Neural progenitor cell (in vitro differentiated cells): ENCODE data around the gene HPGD. TPM values are rescaled to one million over a fixed set of nuclear protein-coding genes. Genes with fewer than 3 reads are reported as not detected.

Source experiments
- DNase-seq: peaks from one replicate; pipeline ENCODE4 v3.0.0-alpha.2; 2016; ENCODE audit warnings: low spot score
- H2AFZ ChIP-seq: fragments of 200-600 bp; sonication (generic); replicated peaks from 2 replicates; pipeline ENCODE4 v1.6.1; 2016; ENCODE audit warnings: antibody characterized with exemption
- H3F3A ChIP-seq: fragments of 200-600 bp; sonication (generic); 2 replicates; pipeline ENCODE4 v1.6.1; 2016; ENCODE audit warnings: antibody characterized with exemption, low read depth
- H3K27ac ChIP-seq: fragments of 200-600 bp; sonication (generic); 2 replicates; pipeline ENCODE4 v1.5.1; 2016; ENCODE audit warnings: mild to moderate bottlenecking
- H3K27me3 ChIP-seq: fragments of 200-600 bp; sonication (generic); 2 replicates; pipeline ENCODE4 v1.6.1; 2016; ENCODE audit warnings: mild to moderate bottlenecking, moderate library complexity
- H3K36me3 ChIP-seq: fragments of 200-600 bp; sonication (generic); 2 replicates; pipeline ENCODE4 v1.5.1; 2016
- H3K4me1 ChIP-seq: fragments of 200-600 bp; sonication (generic); 2 replicates; pipeline ENCODE4 v1.6.1; 2016; ENCODE audit warnings: mixed run types
- H3K4me2 ChIP-seq: fragments of 200-600 bp; sonication (generic); 2 replicates; pipeline ENCODE4 v1.6.1; 2016
- H3K4me3 ChIP-seq: fragments of 200-600 bp; sonication (generic); 2 replicates; pipeline ENCODE4 v1.5.1; 2016
- H3K79me2 ChIP-seq: fragments of 200-600 bp; sonication (generic); 2 replicates; pipeline ENCODE4 v1.6.1; 2016; ENCODE audit warnings: low read depth
- H3K9ac ChIP-seq: fragments of 200-600 bp; sonication (generic); 2 replicates; pipeline ENCODE4 v1.6.1; 2016
- H3K9me3 ChIP-seq: fragments of 200-600 bp; sonication (generic); 2 replicates; pipeline ENCODE4 v1.5.1; 2016; ENCODE audit warnings: low read depth
- H4K20me1 ChIP-seq: fragments of 200-600 bp; sonication (generic); 2 replicates; pipeline ENCODE4 v1.6.1; 2016; ENCODE audit warnings: low read depth
- H3K27ac Mint-ChIP-seq: 3 replicates; pipeline ENCODE4 v1.8.0; 2021; ENCODE audit warnings: mixed read lengths
- H3K27me3 Mint-ChIP-seq: 2 replicates; pipeline ENCODE4 v1.8.0; 2022; ENCODE audit warnings: low read depth, mild to moderate bottlenecking, inconsistent platforms, moderate library complexity, mixed read lengths; ENCODE audit not compliant: insufficient read depth
- H3K36me3 Mint-ChIP-seq: 3 replicates; pipeline ENCODE4 v1.8.0; 2021; ENCODE audit warnings: mixed read lengths
- H3K4me1 Mint-ChIP-seq: 3 replicates; pipeline ENCODE4 v1.8.0; 2021; ENCODE audit warnings: mixed read lengths
- H3K4me3 Mint-ChIP-seq: 3 replicates; pipeline ENCODE4 v1.8.0; 2021; ENCODE audit warnings: mild to moderate bottlenecking, moderate library complexity, mixed read lengths
- H3K9me3 Mint-ChIP-seq: 3 replicates; pipeline ENCODE4 v1.8.0; 2020; ENCODE audit warnings: mixed read lengths
- CTCF ChIP-seq: fragments of 200-600 bp; sonication (generic); IDR thresholded peaks from 2 replicates; pipeline ENCODE4 v1.5.1; 2017; ENCODE audit warnings: antibody characterized with exemption, mild to moderate bottlenecking
- EZH2 ChIP-seq: fragments of 200-600 bp; sonication (generic); IDR thresholded peaks from 2 replicates; pipeline ENCODE4 v1.6.1; 2017; ENCODE audit warnings: antibody characterized with exemption, mild to moderate bottlenecking, moderate library complexity
- EZH2phosphoT487 ChIP-seq: fragments of 200-600 bp; sonication (generic); IDR thresholded peaks from 2 replicates; pipeline ENCODE4 v1.6.1; 2017; ENCODE audit warnings: antibody characterized with exemption
- total RNA-seq: library from RNA; depleted of rRNA; stranded (reverse); fragments of >200 nt; gene quantifications from 2 replicates; pipeline ENCODE4 v1.2.3, GENCODE V29; 2015; ENCODE audit warnings: low replicate concordance

HPGD gene
- total RNA-seq, 1 donor from 2014 or later = not detected

DNA sequence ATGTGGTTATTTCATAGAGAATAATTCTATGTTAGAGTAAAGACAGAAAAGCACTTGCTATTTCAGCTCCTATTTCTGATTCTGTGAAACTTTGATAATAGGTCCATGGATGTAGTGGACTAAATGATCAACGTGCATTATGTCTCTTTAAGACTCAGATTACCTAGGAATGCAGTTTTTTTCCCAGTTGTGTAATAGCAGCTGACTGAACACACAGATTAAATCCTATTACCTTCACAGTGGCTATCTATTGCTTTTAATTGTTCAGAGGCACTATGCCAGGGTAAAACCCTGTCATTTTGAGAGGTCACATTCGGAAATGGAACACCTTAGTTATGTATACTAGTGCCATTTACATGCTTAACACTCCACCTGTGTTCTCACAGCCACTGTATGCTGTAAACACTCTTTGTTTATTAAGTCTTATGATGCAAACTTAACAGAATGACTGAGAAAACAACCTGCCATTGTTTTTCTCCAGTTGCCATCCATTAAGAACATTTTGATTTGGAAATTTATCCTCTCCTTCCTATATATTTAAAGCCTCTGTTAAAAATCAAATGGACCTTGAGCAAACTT lies 70.5 kb downstream of the HPGD start:
- Histone ChIP-seq H3K9me3 (no peaks in the 10 kb centered on the region), H3F3A (no peaks in the 10 kb centered on the region), H2AFZ (no peak overlapping the region), H4K20me1 (no peaks in the 10 kb centered on the region), H3K27ac (no peak overlapping the region), H3K4me2 (no peak overlapping the region), H3K9ac (no peak overlapping the region), H3K36me3 (no peaks in the 10 kb centered on the region), H3K27me3 (no peaks in the 10 kb centered on the region), H3K4me3 (no peak overlapping the region), H3K4me1 (no peaks in the 10 kb centered on the region), H3K79me2 (no peaks in the 10 kb centered on the region)
- Mint-ChIP-seq H3K9me3 (no peaks in the 10 kb centered on the region), H3K4me3 (no peak overlapping the region), H3K36me3 (no peaks in the 10 kb centered on the region), H3K4me1 (no peaks in the 10 kb centered on the region), H3K27me3 (no peaks in the 10 kb centered on the region), H3K27ac (no peak overlapping the region)
- DNase-seq = no peak
- no peak for TF ChIP-seq EZH2
- no peak for TF ChIP-seq EZH2phosphoT487
- TF ChIP-seq CTCF = no peak

DNA sequence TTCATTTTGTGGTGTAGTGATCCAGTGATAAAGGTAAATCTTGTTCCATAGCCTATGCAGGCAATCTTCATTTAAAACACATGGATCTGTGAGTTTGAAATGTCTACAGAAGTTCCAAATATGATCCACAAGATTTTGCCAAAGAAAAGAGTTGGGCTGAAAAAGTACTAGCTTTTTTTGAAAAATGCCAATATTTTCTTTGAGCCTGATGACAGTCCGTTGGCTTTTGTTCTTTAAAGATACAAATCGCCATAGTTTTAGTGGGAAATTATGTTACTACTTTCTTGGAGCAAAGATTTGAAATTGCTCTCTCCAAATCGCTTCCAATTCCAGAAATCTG lies 71.5 kb downstream of the HPGD start:
- Mint-ChIP-seq H3K9me3 (no peaks in the 10 kb centered on the region), H3K36me3 (no peaks in the 10 kb centered on the region), H3K4me1 (no peaks in the 10 kb centered on the region), H3K4me3 (no peak overlapping the region), H3K27me3 (no peaks in the 10 kb centered on the region), H3K27ac (no peak overlapping the region)
- Histone ChIP-seq H3K27ac (no peak overlapping the region), H3K4me2 (no peak overlapping the region), H3K79me2 (no peaks in the 10 kb centered on the region), H3F3A (no peaks in the 10 kb centered on the region), H3K9ac (no peak overlapping the region), H3K4me3 (no peak overlapping the region), H3K36me3 (no peaks in the 10 kb centered on the region), H4K20me1 (no peaks in the 10 kb centered on the region), H3K9me3 (no peaks in the 10 kb centered on the region), H3K4me1 (no peaks in the 10 kb centered on the region), H3K27me3 (no peaks in the 10 kb centered on the region), H2AFZ (no peak overlapping the region)
- no peak for TF ChIP-seq EZH2phosphoT487
- TF ChIP-seq CTCF = no peak
- DNase-seq = no peak

DNA sequence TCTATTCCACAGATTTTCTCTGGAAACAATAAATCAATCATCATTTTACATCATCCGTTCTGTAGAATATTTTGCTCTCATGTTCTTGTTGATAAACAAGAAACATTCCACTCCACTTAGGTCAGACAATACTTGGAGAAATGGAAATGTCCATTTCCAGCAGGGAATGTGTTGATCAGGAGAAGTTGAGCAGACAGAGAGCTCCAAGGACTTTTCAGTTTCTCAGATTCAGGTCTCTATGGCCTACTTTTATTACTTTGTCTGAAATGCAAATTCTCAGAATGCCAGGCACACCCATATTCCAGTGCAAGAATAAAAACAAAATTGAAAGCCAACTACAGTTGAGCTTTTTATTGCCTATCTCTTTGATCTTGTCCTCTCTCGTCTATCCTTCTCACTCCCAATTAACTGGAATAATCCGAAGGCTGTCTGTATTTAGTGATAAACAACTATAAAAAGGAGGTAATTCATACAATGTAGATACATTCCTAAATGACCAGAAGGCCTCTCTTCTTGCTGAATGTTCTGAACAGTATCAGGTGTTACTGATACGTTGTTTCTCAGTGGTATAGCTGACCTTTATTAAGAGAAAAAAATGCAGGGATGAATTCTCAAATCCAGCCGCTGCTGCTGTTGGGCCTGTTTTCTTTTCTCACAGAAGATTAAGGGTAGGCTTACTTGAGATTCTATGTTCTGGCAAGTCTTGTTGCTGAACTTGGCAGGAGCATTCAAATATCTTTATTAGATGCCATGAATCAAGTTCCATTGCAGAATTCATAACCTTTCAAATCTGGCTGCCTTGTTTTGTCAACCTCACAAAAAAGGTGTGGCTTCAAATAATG lies 72.1 kb downstream of the HPGD start:
- Histone ChIP-seq H4K20me1 (no peaks in the 10 kb centered on the region), H3K27ac (no peak overlapping the region), H3K79me2 (no peaks in the 10 kb centered on the region), H3K4me2 (no peak overlapping the region), H3K4me1 (no peaks in the 10 kb centered on the region), H3K4me3 (no peak overlapping the region), H3K27me3 (no peaks in the 10 kb centered on the region), H3K9me3 (no peaks in the 10 kb centered on the region), H3K36me3 (no peaks in the 10 kb centered on the region), H3F3A (no peaks in the 10 kb centered on the region), H2AFZ (no peak overlapping the region), H3K9ac (no peak overlapping the region)
- DNase-seq = no peak
- Mint-ChIP-seq H3K27me3 (no peaks in the 10 kb centered on the region), H3K27ac (no peak overlapping the region), H3K4me3 (no peak overlapping the region), H3K4me1 (no peaks in the 10 kb centered on the region), H3K36me3 (no peaks in the 10 kb centered on the region), H3K9me3 (no peaks in the 10 kb centered on the region)
- TF ChIP-seq EZH2 = no peak
- TF ChIP-seq EZH2phosphoT487 = no peak
- no peak for TF ChIP-seq CTCF
